Liver (tissue), 9 donors: Measurements from ENCODE around the gene GAS7. TPM values are rescaled to one million over a fixed set of nuclear protein-coding genes. Genes with fewer than 3 reads are reported as not detected.

Source experiments
- DNase-seq: peaks from one replicate; pipeline ENCODE4 v3.0.0-alpha.2; 2017; ENCODE audit warnings: low spot score
- H3K27ac ChIP-seq, 2 donors: one replicate each; pipeline ENCODE4 v1.7.0; 2013; ENCODE audit warnings: inconsistent platforms in 2 of 2, low read length in 2 of 2, control low read depth in 1 of 2, low read depth in 1 of 2, mild to moderate bottlenecking in 1 of 2
- H3K27me3 ChIP-seq, 4 donors: one replicate each; pipeline versions ENCODE4 v1.6.1 to v1.7.0; 2013; ENCODE audit warnings: low read length in 3 of 4, inconsistent platforms in 1 of 4, mild to moderate bottlenecking in 1 of 4, moderate library complexity in 1 of 4; ENCODE audit not compliant: control insufficient read depth in 4 of 4, insufficient read depth in 4 of 4
- H3K36me3 ChIP-seq, 4 donors: one replicate each; pipeline versions ENCODE4 v1.6.1 to v1.7.0; 2013; ENCODE audit warnings: low read length in 3 of 4, mild to moderate bottlenecking in 3 of 4, low read depth in 1 of 4, moderate library complexity in 1 of 4; ENCODE audit not compliant: control insufficient read depth in 4 of 4, insufficient read depth in 3 of 4
- H3K4me1 ChIP-seq, 4 donors: one replicate each; pipeline versions ENCODE4 v1.6.1 to v1.7.0; 2013; ENCODE audit warnings: low read length in 3 of 4, mild to moderate bottlenecking in 3 of 4, moderate library complexity in 1 of 4; ENCODE audit not compliant: control insufficient read depth in 4 of 4, insufficient read depth in 4 of 4
- H3K4me3 ChIP-seq, 3 donors: one replicate each; pipeline versions ENCODE4 v1.6.1 to v1.7.0; 2013; ENCODE audit warnings: low read length in 3 of 3, control low read depth in 1 of 3, low read depth in 1 of 3, mild to moderate bottlenecking in 1 of 3
- H3K9ac ChIP-seq, 2 donors: one replicate each; pipeline ENCODE4 v1.7.0; 2013; ENCODE audit warnings: low read length in 2 of 2, mild to moderate bottlenecking in 2 of 2, moderate library complexity in 2 of 2, control low read depth in 1 of 2, low read depth in 1 of 2
- H3K9me3 ChIP-seq, 4 donors: one replicate each; pipeline versions ENCODE4 v1.6.1 to v1.7.0; 2013; ENCODE audit warnings: low read length in 3 of 4; ENCODE audit not compliant: control insufficient read depth in 4 of 4
- ATF3 ChIP-seq: IDR thresholded peaks from 2 replicates; pipeline ENCODE4 v1.6.1; 2016; ENCODE audit warnings: antibody characterized with exemption
- EGR1 ChIP-seq, 2 donors: IDR thresholded peaks; 2 replicates each; pipeline ENCODE4 v1.6.1; 2016 to 2018; ENCODE audit warnings: antibody characterized with exemption in 2 of 2, low read depth in 2 of 2
- FOXA1 ChIP-seq: IDR thresholded peaks from 2 replicates; pipeline ENCODE4 v1.6.1; 2016; ENCODE audit warnings: antibody characterized with exemption
- GABPA ChIP-seq, 2 donors: IDR thresholded peaks in 1 of 2; conservative IDR thresholded peaks in 1 of 2; 2 replicates each; pipeline ENCODE4 v1.6.1; 2016; ENCODE audit warnings: antibody characterized with exemption in 2 of 2, mild to moderate bottlenecking in 1 of 2, moderate library complexity in 1 of 2
- HNF4A ChIP-seq, 2 donors: conservative IDR thresholded peaks; 2 replicates each; pipeline ENCODE4 v1.6.1; 2016; ENCODE audit warnings: antibody characterized with exemption in 2 of 2, mild to moderate bottlenecking in 2 of 2
- HNF4G ChIP-seq: IDR thresholded peaks from 2 replicates; pipeline ENCODE4 v1.6.1; 2016; ENCODE audit warnings: antibody characterized with exemption
- JUND ChIP-seq, 2 donors: IDR thresholded peaks; 2 replicates each; pipeline ENCODE4 v1.6.1; 2016; ENCODE audit warnings: antibody characterized with exemption in 2 of 2
- RAD21 ChIP-seq, 2 donors: IDR thresholded peaks; 2 replicates each; pipeline ENCODE4 v1.6.1; 2016; ENCODE audit warnings: antibody characterized with exemption in 2 of 2, mild to moderate bottlenecking in 2 of 2
- SP1 ChIP-seq: IDR thresholded peaks from 2 replicates; pipeline ENCODE4 v1.6.1; 2018; ENCODE audit warnings: antibody characterized with exemption, mild to moderate bottlenecking
- TAF1 ChIP-seq: conservative IDR thresholded peaks from 2 replicates; pipeline ENCODE4 v1.6.1; 2016; ENCODE audit warnings: antibody characterized with exemption, mild to moderate bottlenecking
- YY1 ChIP-seq: IDR thresholded peaks from 2 replicates; pipeline ENCODE4 v1.6.1; 2016; ENCODE audit warnings: antibody characterized with exemption, mild to moderate bottlenecking
- ZBTB33 ChIP-seq: IDR thresholded peaks from 2 replicates; pipeline ENCODE4 v1.6.1; 2016; ENCODE audit warnings: antibody characterized with exemption
- WGBS: extraction: QIAGEN DNeasy Blood & Tissue Kit; methylation state at CpG from one replicate; pipeline ENCODE4 v1.1.7; 2013; 5-methylcytosine and 5-hydroxymethylcytosine counted together
- polyA plus RNA-seq, 2 donors: library from polyadenylated mRNA; stranded (reverse) in 1 of 2; unstranded in 1 of 2; fragments of 200-250 nt in 1 of 2; fragments of >200 nt in 1 of 2; fragmentation: Nextera tagmentation in 1 of 2; extraction: Ambion mirVana in 1 of 2; gene quantifications; one replicate each; pipeline versions ENCODE4 v1.2.1 to v1.2.3, GENCODE V29; 2013 to 2015
- total RNA-seq, 2 donors: library from RNA; depleted of rRNA; stranded (reverse); fragments of >200 nt; gene quantifications; one replicate each; pipeline ENCODE4 v1.2.3, GENCODE V29; 2014
- TF ChIP-seq, protein P1 (sequence below): fragments of 150-350 bp; IDR thresholded peaks from 2 replicates; pipeline ENCODE4 v1.5.1; 2017; ENCODE audit warnings: improper control_type of control experiment, low read depth, low read length; ENCODE audit not compliant: missing input control
- TF ChIP-seq, protein P2 (sequence below): IDR thresholded peaks from 2 replicates; pipeline ENCODE4 v1.6.1; 2016; ENCODE audit warnings: antibody characterized with exemption
- donor health status: healthy.
- donor health status: healthy.
- donor health status: healthy.
- donor health status: healthy.
- donor health status: healthy.

The GAS7 gene
- total and polyA plus RNA-seq, 4 donors, result 0.79 to 6.1 (median 2.5) TPM

- H3K4me3 ChIP-seq, result no peak overlapping the region
- no peaks in the 10 kb centered on the region for H3K36me3 ChIP-seq
- no peaks in the 10 kb centered on the region for H3K4me1 ChIP-seq
- TF ChIP-seq JUND (IDR thresholded peaks at IDR 0.05) (no peak), TAF1 (no peak), GABPA (IDR thresholded peaks at IDR 0.05 in 1 of 2, conservative IDR thresholded peaks at IDR 0.05 in 1 of 2) (no peak)
- DNase-seq, result no peak
- H3K9ac ChIP-seq, result no peak overlapping the region
- no peak overlapping the region for H3K27ac ChIP-seq
- no peaks in the 10 kb centered on the region for H3K27me3 ChIP-seq
- H3K9me3 ChIP-seq, result peaks cover 0 to 9% (median 4%) of the 10 kb centered on the region in 4 donors
- 65% methylated on average over 8 of the region's 8 CpGs for WGBS
These were observed 116.7 kb downstream of the GAS7 start for GRCh38 chr17:10081571-10082169.

DNA sequence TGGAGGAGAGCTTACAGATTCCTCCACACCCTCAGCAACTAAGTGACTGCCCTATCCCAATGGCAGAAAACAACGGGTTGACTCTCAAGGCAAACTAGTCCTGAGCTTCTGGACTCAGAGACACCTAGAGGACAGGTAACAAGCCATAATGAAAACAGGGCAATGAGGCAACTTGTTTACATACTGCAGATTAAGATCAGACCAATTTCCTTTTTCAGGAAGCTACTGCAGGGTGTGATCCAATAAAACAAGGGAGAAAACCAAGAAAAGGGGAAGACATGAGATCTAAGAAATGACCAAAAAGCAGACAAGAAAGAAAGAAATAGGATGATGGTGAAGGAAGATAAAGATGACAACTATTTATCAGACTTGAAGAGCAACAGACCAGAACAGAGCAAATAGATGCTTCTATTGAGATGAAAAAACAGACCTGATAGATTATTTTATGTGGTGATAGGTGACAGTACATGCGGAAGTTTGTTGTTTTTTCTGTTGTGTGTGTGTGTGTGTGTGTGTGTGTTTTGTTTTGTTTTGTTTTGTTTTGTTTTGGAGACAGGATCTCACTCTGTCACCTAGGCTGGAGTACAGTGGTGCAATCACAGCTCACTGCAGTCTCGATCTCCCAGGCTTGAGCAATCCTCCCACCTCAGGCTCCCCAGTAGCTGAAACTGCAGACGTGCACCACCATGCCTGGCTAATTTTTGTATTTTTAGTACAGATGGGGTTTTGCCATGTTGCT lies 120.7 kb downstream of the GAS7 start:
- H3K27ac ChIP-seq, result no peak overlapping the region
- no peaks in the 10 kb centered on the region for H3K36me3 ChIP-seq
- no peaks in the 10 kb centered on the region for H3K27me3 ChIP-seq
- peaks cover 0 to 5% (median 2%) of the 10 kb centered on the region in 4 donors for H3K9me3 ChIP-seq
- H3K4me3 ChIP-seq, result no peak overlapping the region
- TF ChIP-seq, protein P1, sequence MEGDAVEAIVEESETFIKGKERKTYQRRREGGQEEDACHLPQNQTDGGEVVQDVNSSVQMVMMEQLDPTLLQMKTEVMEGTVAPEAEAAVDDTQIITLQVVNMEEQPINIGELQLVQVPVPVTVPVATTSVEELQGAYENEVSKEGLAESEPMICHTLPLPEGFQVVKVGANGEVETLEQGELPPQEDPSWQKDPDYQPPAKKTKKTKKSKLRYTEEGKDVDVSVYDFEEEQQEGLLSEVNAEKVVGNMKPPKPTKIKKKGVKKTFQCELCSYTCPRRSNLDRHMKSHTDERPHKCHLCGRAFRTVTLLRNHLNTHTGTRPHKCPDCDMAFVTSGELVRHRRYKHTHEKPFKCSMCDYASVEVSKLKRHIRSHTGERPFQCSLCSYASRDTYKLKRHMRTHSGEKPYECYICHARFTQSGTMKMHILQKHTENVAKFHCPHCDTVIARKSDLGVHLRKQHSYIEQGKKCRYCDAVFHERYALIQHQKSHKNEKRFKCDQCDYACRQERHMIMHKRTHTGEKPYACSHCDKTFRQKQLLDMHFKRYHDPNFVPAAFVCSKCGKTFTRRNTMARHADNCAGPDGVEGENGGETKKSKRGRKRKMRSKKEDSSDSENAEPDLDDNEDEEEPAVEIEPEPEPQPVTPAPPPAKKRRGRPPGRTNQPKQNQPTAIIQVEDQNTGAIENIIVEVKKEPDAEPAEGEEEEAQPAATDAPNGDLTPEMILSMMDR, result no peak
- no peak for TF ChIP-seq SP1
- TF ChIP-seq RAD21 (IDR thresholded peaks at IDR 0.05), result no peak
- TF ChIP-seq TAF1, result no peak
- no peak for TF ChIP-seq FOXA1
- TF ChIP-seq EGR1 (IDR thresholded peaks at IDR 0.05; ENCODE audit: low read depth in 2 of 2), result no peak
- TF ChIP-seq ATF3, result no peak
- TF ChIP-seq YY1, result no peak
- TF ChIP-seq HNF4G, result no peak
- TF ChIP-seq, protein P2, sequence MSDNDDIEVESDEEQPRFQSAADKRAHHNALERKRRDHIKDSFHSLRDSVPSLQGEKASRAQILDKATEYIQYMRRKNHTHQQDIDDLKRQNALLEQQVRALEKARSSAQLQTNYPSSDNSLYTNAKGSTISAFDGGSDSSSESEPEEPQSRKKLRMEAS, result no peak
- TF ChIP-seq HNF4A (conservative IDR thresholded peaks at IDR 0.05), result no peak
- no peak for TF ChIP-seq ZBTB33
- no peak for DNase-seq
- no peak overlapping the region for H3K9ac ChIP-seq
- no peaks in the 10 kb centered on the region for H3K4me1 ChIP-seq
- 71% methylated on average over 4 of the region's 4 CpGs for WGBS
